ENCODE data around the gene PRKCA. TPM values are rescaled to one million over a fixed set of nuclear protein-coding genes. Genes with fewer than 3 reads are reported as not detected.

The PRKCA gene
- total RNA-seq, 1 experiment from 2014 or later, result 20.7 TPM

GRCh38 chr17:66369830-66370229 is 67.4 kb downstream of the PRKCA start:
- no peaks in the 10 kb centered on the region for H3K4me1 Mint-ChIP-seq (ENCODE audit: insufficient read depth, unreplicated experiment)
- no TSS peak for BruUV-seq (replicated peaks)
- POLR2A ChIA-PET, result interaction anchor here (1.7 kb wide), 1 partner anchor 10 kb away, joined by 3 read pairs; no protein-coding TSS in a partner anchor
- CTCF ChIA-PET, result interaction anchor here (0.6 kb wide), 1 partner anchor 10 kb away, joined by 3 read pairs; no protein-coding TSS in a partner anchor
- no peaks in the 10 kb centered on the region for H3K36me3 Mint-ChIP-seq (ENCODE audit: insufficient read depth, unreplicated experiment)
- H3K27me3 Mint-ChIP-seq (ENCODE audit: insufficient read depth, unreplicated experiment), result no peaks in the 10 kb centered on the region
- no peak for DNase-seq (ENCODE audit: unreplicated experiment)
- no peaks in the 10 kb centered on the region for H3K9me3 Mint-ChIP-seq (ENCODE audit: unreplicated experiment)
- no peak overlapping the region for H3K27ac Mint-ChIP-seq (ENCODE audit: low read depth, unreplicated experiment)
- TF ChIP-seq CTCF (IDR thresholded peaks at IDR 0.05; ENCODE audit: unreplicated experiment), result no peak
- H3K4me3 Mint-ChIP-seq (ENCODE audit: unreplicated experiment), result no peak overlapping the region
- intact Hi-C loops (cut with micrococcal nuclease), result no loop called here

GRCh38 chr17:66371561-66371960 is 69.1 kb downstream of the PRKCA start:
- Mint-ChIP-seq H3K9me3 (ENCODE audit: unreplicated experiment) (no peaks in the 10 kb centered on the region), H3K27me3 (ENCODE audit: insufficient read depth, unreplicated experiment) (no peaks in the 10 kb centered on the region), H3K4me1 (ENCODE audit: insufficient read depth, unreplicated experiment) (no peaks in the 10 kb centered on the region), H3K4me3 (ENCODE audit: unreplicated experiment) (no peak overlapping the region), H3K27ac (ENCODE audit: low read depth, unreplicated experiment) (no peak overlapping the region), H3K36me3 (ENCODE audit: insufficient read depth, unreplicated experiment) (no peaks in the 10 kb centered on the region)
- BruUV-seq (replicated peaks), result no TSS peak
- TF ChIP-seq CTCF (IDR thresholded peaks at IDR 0.05; ENCODE audit: unreplicated experiment), result no peak
- DNase-seq (ENCODE audit: unreplicated experiment), result peak; percentile 10
- ChIA-PET CTCF (no interaction called here), POLR2A (no interaction called here)
- intact Hi-C loops (cut with micrococcal nuclease), result no loop called here

GRCh38 chr17:66372182-66372581 is 69.8 kb downstream of the PRKCA start:
- ChIA-PET POLR2A (no interaction called here), CTCF (interaction anchor here (0.7 kb wide), 1 partner anchor 127 kb away, joined by 3 read pairs; no protein-coding TSS in a partner anchor)
- H3K9me3 Mint-ChIP-seq (ENCODE audit: unreplicated experiment), result no peaks in the 10 kb centered on the region
- no peaks in the 10 kb centered on the region for H3K4me1 Mint-ChIP-seq (ENCODE audit: insufficient read depth, unreplicated experiment)
- TF ChIP-seq CTCF (IDR thresholded peaks at IDR 0.05; ENCODE audit: unreplicated experiment), result no peak
- no peaks in the 10 kb centered on the region for H3K36me3 Mint-ChIP-seq (ENCODE audit: insufficient read depth, unreplicated experiment)
- H3K4me3 Mint-ChIP-seq (ENCODE audit: unreplicated experiment), result no peak overlapping the region
- intact Hi-C loops (cut with micrococcal nuclease), result no loop called here
- DNase-seq (ENCODE audit: unreplicated experiment), result no peak
- H3K27me3 Mint-ChIP-seq (ENCODE audit: insufficient read depth, unreplicated experiment), result no peaks in the 10 kb centered on the region
- BruUV-seq (replicated peaks), result no TSS peak
- H3K27ac Mint-ChIP-seq (ENCODE audit: low read depth, unreplicated experiment), result no peak overlapping the region

GRCh38 chr17:66373079-66373478 is 70.7 kb downstream of the PRKCA start:
- POLR2A ChIA-PET, result interaction anchor here (0.6 kb wide), 1 partner anchor 58 kb away, joined by 4 read pairs; no protein-coding TSS in a partner anchor
- intact Hi-C loops (cut with micrococcal nuclease), result no loop called here
- BruUV-seq (replicated peaks), result no TSS peak
- no peak overlapping the region for H3K4me3 Mint-ChIP-seq (ENCODE audit: unreplicated experiment)
- H3K9me3 Mint-ChIP-seq (ENCODE audit: unreplicated experiment), result no peaks in the 10 kb centered on the region
- DNase-seq (ENCODE audit: unreplicated experiment), result no peak
- H3K27me3 Mint-ChIP-seq (ENCODE audit: insufficient read depth, unreplicated experiment), result no peaks in the 10 kb centered on the region
- TF ChIP-seq CTCF (IDR thresholded peaks at IDR 0.05; ENCODE audit: unreplicated experiment), result no peak
- no peak overlapping the region for H3K27ac Mint-ChIP-seq (ENCODE audit: low read depth, unreplicated experiment)
- H3K4me1 Mint-ChIP-seq (ENCODE audit: insufficient read depth, unreplicated experiment), result no peaks in the 10 kb centered on the region
- CTCF ChIA-PET, result interaction anchor here (0.7 kb wide), 1 partner anchor 127 kb away, joined by 3 read pairs; no protein-coding TSS in a partner anchor
- H3K36me3 Mint-ChIP-seq (ENCODE audit: insufficient read depth, unreplicated experiment), result no peaks in the 10 kb centered on the region

Measured in MCF 10A (cell line).